Gastroesophageal sphincter (tissue), 4 donors: ENCODE results near the gene APOL2. TPM values are rescaled to one million over a fixed set of nuclear protein-coding genes. Genes with fewer than 3 reads are reported as not detected.
"Not testable (repeated sequence)": the region's sequence is repeated elsewhere in the genome, so short reads cannot be mapped to it uniquely, and the experiment has no call there.

ENCODE experiments used
- ATAC-seq: fragments of 150-250 bp; one replicate; pipeline ENCODE4 v1.9.1; 2016; ENCODE audit warnings: mild to moderate bottlenecking, moderate library complexity
- H3K27ac ChIP-seq, 4 donors: fragments of 200-600 bp; sonication (generic) in 3 of 4; 1 replicate in 3 of 4; 2 replicates in 1 of 4; pipeline ENCODE4 v1.5.1; 2016 to 2019
- H3K27me3 ChIP-seq: fragments of 200-600 bp; sonication (generic); one replicate; pipeline ENCODE4 v1.5.1; 2019
- H3K36me3 ChIP-seq, 2 donors: fragments of 200-600 bp; sonication (generic); one replicate each; pipeline ENCODE4 v1.5.1; 2019; ENCODE audit warnings: control low read depth in 1 of 2
- H3K4me1 ChIP-seq, 3 donors: fragments of 200-600 bp; sonication (generic); 1 replicate in 2 of 3; 2 replicates in 1 of 3; pipeline ENCODE4 v1.5.1; 2016 to 2019; ENCODE audit warnings: control low read depth in 2 of 3
- H3K4me3 ChIP-seq, 2 donors: fragments of 200-600 bp; sonication (generic); one replicate each; pipeline ENCODE4 v1.5.1; 2019; ENCODE audit warnings: mild to moderate bottlenecking in 1 of 2, moderate library complexity in 1 of 2
- H3K9me3 ChIP-seq, 3 donors: fragments of 200-600 bp; sonication (generic); one replicate each; pipeline ENCODE4 v1.5.1; 2017 to 2019; ENCODE audit warnings: control low read depth in 2 of 3
- CTCF ChIP-seq, 4 experiments: fragments of 200-600 bp in 2 of 4; fragments of 450-650 bp in 2 of 4; sonication (generic) in 1 of 4; IDR thresholded peaks; one replicate each; pipeline ENCODE4 v1.5.1; 2017 to 2019; ENCODE audit warnings: antibody characterized with exemption in 4 of 4, mild to moderate bottlenecking in 2 of 4, moderate library complexity in 2 of 4
- EP300 ChIP-seq: sonication (generic); formaldehyde crosslinking; IDR thresholded peaks from one replicate; pipeline ENCODE4 v1.6.1; 2017; ENCODE audit warnings: antibody characterized with exemption, mild to moderate bottlenecking
- POLR2A ChIP-seq, 2 donors: fragments of 450-650 bp; IDR thresholded peaks; one replicate each; pipeline ENCODE4 v1.6.1; 2017; ENCODE audit warnings: antibody characterized with exemption in 2 of 2, mild to moderate bottlenecking in 2 of 2, moderate library complexity in 1 of 2
- POLR2AphosphoS5 ChIP-seq: sonication (generic); formaldehyde crosslinking; IDR thresholded peaks from one replicate; pipeline ENCODE4 v1.6.1; 2017; ENCODE audit warnings: antibody characterized with exemption
- WGBS, 2 donors: methylation state at CpG; one replicate each; pipeline ENCODE4 v1.1.5; 2018; ENCODE audit warnings: low coverage in 1 of 2; 5-methylcytosine and 5-hydroxymethylcytosine counted together
- total RNA-seq, 4 donors: library from RNA; depleted of rRNA; stranded (reverse); fragments of >200 nt; gene quantifications; one replicate each; pipeline ENCODE4 v1.1.0, GENCODE V29; 2016

APOL2 gene
- total RNA-seq, 4 donors from 2014 or later, result 29.1 to 40.9 (median 35.0) TPM

GRCh38 chr22:36280379-36280778 is 41.1 kb upstream of the APOL2 start:
- Histone ChIP-seq H3K4me1 (peaks cover 0 to 51% (median 7%) of the 10 kb centered on the region in 3 donors), H3K9me3 (no peaks in the 10 kb centered on the region), H3K4me3 (no peak overlapping the region), H3K27ac (peak overlapping the region in 2 of 4 donors; percentile 24 to 63), H3K36me3 (peaks cover 0 to 46% of the 10 kb centered on the region in 2 donors), H3K27me3 (no peaks in the 10 kb centered on the region)
- ATAC-seq, result peak; percentile 5
- no peak for TF ChIP-seq CTCF (IDR thresholded peaks at IDR 0.05)
- peak; percentile 4 for TF ChIP-seq POLR2AphosphoS5
- WGBS, 2 donors, result 55 to 78% methylated on average over 4 to 8 of the region's 8 CpGs

- 48 to 71% methylated on average over 7 of the region's 8 CpGs for WGBS, 2 donors
Observed at GRCh38 chr22:36279219-36279666, 39.9 kb upstream of the APOL2 start.

GRCh38 chr22:36277482-36278291 is 38.4 kb upstream of the APOL2 start:
- peak; percentile 69 for ATAC-seq
- peaks cover 0 to 19% of the 10 kb centered on the region in 2 donors for H3K36me3 ChIP-seq
- H3K9me3 ChIP-seq, result no peaks in the 10 kb centered on the region
- no peak for TF ChIP-seq POLR2A (IDR thresholded peaks at IDR 0.05)
- peak in 3 of 4 experiments; percentile 83 to 89 (median 84) for TF ChIP-seq CTCF (IDR thresholded peaks at IDR 0.05)
- TF ChIP-seq POLR2AphosphoS5, result peak; percentile 37
- WGBS, 2 donors, result 0 to 35% methylated on average over 2 to 4 of the region's 18 CpGs
- peaks cover 0 to 40% (median 7%) of the 10 kb centered on the region in 3 donors for H3K4me1 ChIP-seq
- H3K27ac ChIP-seq, result peak overlapping the region in 3 of 4 donors; percentile 54 to 63 (median 62)
- no peak overlapping the region for H3K4me3 ChIP-seq
- H3K27me3 ChIP-seq, result no peaks in the 10 kb centered on the region

More at GRCh38 chr22:36279219-36279666, 39.9 kb upstream of the APOL2 start:
- TF ChIP-seq CTCF (IDR thresholded peaks at IDR 0.05) (no peak), POLR2AphosphoS5 (peak; percentile 45)
- Histone ChIP-seq H3K27ac (peak overlapping the region in 3 of 4 donors; percentile 49 to 63 (median 54)), H3K9me3 (no peaks in the 10 kb centered on the region), H3K36me3 (peaks cover 0 to 34% of the 10 kb centered on the region in 2 donors), H3K4me1 (peaks cover 0 to 41% (median 7%) of the 10 kb centered on the region in 3 donors), H3K27me3 (no peaks in the 10 kb centered on the region), H3K4me3 (no peak overlapping the region)
- no peak for ATAC-seq

- no peaks in the 10 kb centered on the region for H3K27me3 ChIP-seq
- H3K36me3 ChIP-seq, result no peaks in the 10 kb centered on the region
- no peaks in the 10 kb centered on the region for H3K9me3 ChIP-seq
- no peak overlapping the region for H3K4me3 ChIP-seq
- no peak for ATAC-seq
- 76% methylated on average over 5 of the region's 5 CpGs for WGBS, 2 donors
- TF ChIP-seq POLR2A (IDR thresholded peaks at IDR 0.05), result no peak
- no peak for TF ChIP-seq POLR2AphosphoS5
- no peak for TF ChIP-seq EP300
- no peak for TF ChIP-seq CTCF (IDR thresholded peaks at IDR 0.05)
- peaks cover 0 to 17% (median 7%) of the 10 kb centered on the region in 3 donors for H3K4me1 ChIP-seq
- H3K27ac ChIP-seq, result no peak overlapping the region
Observed at GRCh38 chr22:36274531-36274930, 35.2 kb upstream of the APOL2 start.

GRCh38 chr22:36271951-36272350 is 32.6 kb upstream of the APOL2 start:
- H3K27me3 ChIP-seq, H3K4me3 ChIP-seq, H3K36me3 ChIP-seq, H3K9me3 ChIP-seq, H3K27ac ChIP-seq, H3K4me1 ChIP-seq, ATAC-seq: not testable (repeated sequence)
- 100% methylated on average over 1 of the region's 5 CpGs; no CpG with 5 or more reads in 1 of the 2 donors for WGBS, 2 donors

- H3K4me3 ChIP-seq, H3K9me3 ChIP-seq, ATAC-seq, H3K4me1 ChIP-seq, H3K27me3 ChIP-seq, H3K27ac ChIP-seq: not testable (repeated sequence)
- peaks cover 0 to 14% of the 10 kb centered on the region in 2 donors for H3K36me3 ChIP-seq
- WGBS, 2 donors, result no CpG with 5 or more reads among the region's 7 CpGs
Observed at GRCh38 chr22:36271231-36271630, 31.9 kb upstream of the APOL2 start.
